Hematopoietic multipotent progenitor cell (in vitro differentiated cells): ENCODE results near the gene FYN. TPM values are rescaled to one million over a fixed set of nuclear protein-coding genes. Genes with fewer than 3 reads are reported as not detected.
A peak's percentile ranks its signal among the peaks of the same experiment; 100 is the strongest.

Experiments
- DNase-seq, 3 donors: peaks; one replicate each; pipeline ENCODE4 v3.0.0-alpha.2; 2011 to 2015; ENCODE audit warnings: low read depth in 2 of 3, low spot score in 2 of 3
- total RNA-seq: library from RNA; depleted of rRNA; stranded (reverse); fragments of >200 nt; gene quantifications from one replicate; pipeline ENCODE4 v1.2.3, GENCODE V29; 2012

Gene FYN
- total RNA-seq, 1 donor: 20.2 TPM

- no peak for DNase-seq
Measured at GRCh38 chr6:111714416-111715270, 158.6 kb downstream of the FYN start.

- DNase-seq: no peak
Measured at GRCh38 chr6:111713811-111714210, 159.4 kb downstream of the FYN start.

- no peak for DNase-seq
Measured at GRCh38 chr6:111713236-111713635, 160.0 kb downstream of the FYN start.

- no peak for DNase-seq
Measured at GRCh38 chr6:111711984-111712752, 161.1 kb downstream of the FYN start.

- no peak for DNase-seq
Measured at GRCh38 chr6:111711476-111711875, 161.8 kb downstream of the FYN start.

GRCh38 chr6:111710911-111711310, 162.3 kb downstream of the FYN start:
- DNase-seq: no peak

- no peak for DNase-seq
Measured at GRCh38 chr6:111710439-111710838, 162.8 kb downstream of the FYN start.

GRCh38 chr6:111709615-111710398, 163.4 kb downstream of the FYN start:
- DNase-seq: peak; percentile 41 to 83 (median 62)

GRCh38 chr6:111709201-111709600, 164.1 kb downstream of the FYN start:
- no peak for DNase-seq

- no peak for DNase-seq
Measured at GRCh38 chr6:111707773-111708172, 165.5 kb downstream of the FYN start.

GRCh38 chr6:111706841-111707391, 166.3 kb downstream of the FYN start:
- no peak for DNase-seq

- DNase-seq: no peak
Measured at GRCh38 chr6:111703723-111704122, 169.5 kb downstream of the FYN start.

GRCh38 chr6:111702268-111702667, 171.0 kb downstream of the FYN start:
- no peak for DNase-seq

- DNase-seq: no peak
Measured at GRCh38 chr6:111701146-111701545, 172.1 kb downstream of the FYN start.

- no peak for DNase-seq
Measured at GRCh38 chr6:111700135-111700690, 173.0 kb downstream of the FYN start.

- no peak for DNase-seq
Measured at GRCh38 chr6:111699123-111699522, 174.1 kb downstream of the FYN start.

GRCh38 chr6:111696814-111697213, 176.4 kb downstream of the FYN start:
- no peak for DNase-seq

GRCh38 chr6:111692327-111693164, 180.7 kb downstream of the FYN start:
- no peak for DNase-seq

- no peak for DNase-seq
Measured at GRCh38 chr6:111691345-111692225, 181.7 kb downstream of the FYN start.
